Transverse colon (tissue), 4 donors: ENCODE results near the gene ULBP2. TPM values are rescaled to one million over a fixed set of nuclear protein-coding genes. Genes with fewer than 3 reads are reported as not detected.

Experiments
- DNase-seq: peaks from one replicate; pipeline ENCODE4 v3.0.0-alpha.2; 2019
- H3K27ac ChIP-seq, 4 donors: fragments of 200-600 bp; sonication (generic); 2 replicates each; pipeline ENCODE4 v1.5.1; 2016 to 2018; ENCODE audit warnings: inconsistent platforms in 4 of 4
- H3K27me3 ChIP-seq: fragments of 200-600 bp; sonication (generic); 2 replicates; pipeline ENCODE4 v1.5.1; 2017; ENCODE audit warnings: inconsistent platforms
- H3K36me3 ChIP-seq, 4 donors: fragments of 200-600 bp; sonication (generic); 2 replicates each; pipeline ENCODE4 v1.5.1; 2017 to 2019; ENCODE audit warnings: inconsistent platforms in 4 of 4
- H3K4me1 ChIP-seq, 4 donors: fragments of 200-600 bp; sonication (generic); 2 replicates each; pipeline ENCODE4 v1.5.1; 2017 to 2020; ENCODE audit warnings: inconsistent platforms in 4 of 4
- H3K4me3 ChIP-seq, 4 donors: fragments of 200-600 bp; sonication (generic); 1 replicate in 1 of 4; 2 replicates in 3 of 4; pipeline versions ENCODE4 v1.5.1 to v1.6.1; 2017 to 2019; ENCODE audit warnings: inconsistent platforms in 4 of 4
- H3K9me3 ChIP-seq, 2 donors: fragments of 200-600 bp; sonication (generic); 2 replicates each; pipeline ENCODE4 v1.5.1; 2017 to 2019; ENCODE audit warnings: inconsistent platforms in 2 of 2
- CTCF ChIP-seq, 5 experiments: fragments of 200-600 bp in 3 of 5; fragments of 450-650 bp in 2 of 5; sonication (generic) in 3 of 5; IDR thresholded peaks; 1 replicate in 2 of 5; 2 replicates in 3 of 5; pipeline ENCODE4 v1.5.1; 2016 to 2017; ENCODE audit warnings: antibody characterized with exemption in 5 of 5, inconsistent platforms in 3 of 5, mild to moderate bottlenecking in 2 of 5, moderate library complexity in 1 of 5
- EP300 ChIP-seq: sonication (generic); formaldehyde crosslinking; IDR thresholded peaks from one replicate; pipeline ENCODE4 v1.6.1; 2017; ENCODE audit warnings: antibody characterized with exemption, low read depth
- POLR2A ChIP-seq: fragments of 450-650 bp; IDR thresholded peaks from one replicate; pipeline ENCODE4 v1.6.1; 2016; ENCODE audit warnings: antibody characterized with exemption, mild to moderate bottlenecking, moderate library complexity
- POLR2AphosphoS5 ChIP-seq, 3 donors: sonication (generic); formaldehyde crosslinking; IDR thresholded peaks; one replicate each; pipeline ENCODE4 v1.6.1; 2016; ENCODE audit warnings: antibody characterized with exemption in 3 of 3
- WGBS, 2 donors: methylation state at CpG; one replicate each; pipeline ENCODE4 v1.1.5; 2018; ENCODE audit warnings: low coverage in 1 of 2; 5-methylcytosine and 5-hydroxymethylcytosine counted together
- in situ Hi-C, 4 donors: fragments of 200-750 bp; cut with MboI; loops; one replicate each; pipeline versions ENCODE4 v1.15.0 to v1.15.1; 2017; ENCODE audit warnings: low sequenced_read_pairs in 3 of 4, low pct_ligation_motif_present in 1 of 4, low pct_unique_long_range_greater_than_20kb in 1 of 4
- intact Hi-C: fragments of 100-400 bp; cut with DNase I; formaldehyde crosslinking; loops from one replicate; pipeline ENCODE4 v1.15.1; 2023; ENCODE audit warnings: low total_unique reads
- total RNA-seq, 4 donors: library from RNA; depleted of rRNA; stranded (reverse); fragments of >200 nt; gene quantifications; one replicate each; pipeline ENCODE4 v1.1.0, GENCODE V29; 2016

ULBP2 gene
- total RNA-seq, 4 donors from 2014 or later, result not detected

- Histone ChIP-seq H3K4me3 (no peak overlapping the region), H3K4me1 (peaks cover 10 to 21% (median 14%) of the 10 kb centered on the region in 4 donors), H3K27me3 (peaks cover 93% of the 10 kb centered on the region), H3K27ac (no peak overlapping the region), H3K36me3 (no peaks in the 10 kb centered on the region), H3K9me3 (peaks cover 0 to 10% of the 10 kb centered on the region in 2 donors)
- WGBS, 2 donors, result 60 to 71% methylated on average over 1 to 2 of the region's 2 CpGs
- no peak for DNase-seq
- intact Hi-C loops, result no loop called here
- in situ Hi-C loops, result no loop called here
- no peak for TF ChIP-seq POLR2A
- no peak for TF ChIP-seq POLR2AphosphoS5 (IDR thresholded peaks at IDR 0.05)
- no peak for TF ChIP-seq EP300
- TF ChIP-seq CTCF (IDR thresholded peaks at IDR 0.05), result no peak
These were observed 45.8 kb downstream of the ULBP2 start for GRCh38 chr6:149987602-149988107.

GRCh38 chr6:149988550-149989346 is 46.9 kb downstream of the ULBP2 start:
- peaks cover 10 to 21% (median 14%) of the 10 kb centered on the region in 4 donors for H3K4me1 ChIP-seq
- no peak for TF ChIP-seq POLR2A
- no peak for TF ChIP-seq EP300
- TF ChIP-seq POLR2AphosphoS5 (IDR thresholded peaks at IDR 0.05), result no peak
- no peak for TF ChIP-seq CTCF (IDR thresholded peaks at IDR 0.05)
- H3K27ac ChIP-seq, result no peak overlapping the region
- no peak for DNase-seq
- in situ Hi-C loops (no loop called here), intact Hi-C loops (no loop called here)
- WGBS, 2 donors, result 10 to 22% methylated on average over 10 to 17 of the region's 17 CpGs
- no peak overlapping the region for H3K4me3 ChIP-seq
- peaks cover 95% of the 10 kb centered on the region for H3K27me3 ChIP-seq
- H3K36me3 ChIP-seq, result no peaks in the 10 kb centered on the region
- peaks cover 0 to 10% of the 10 kb centered on the region in 2 donors for H3K9me3 ChIP-seq

- in situ Hi-C loops, result loop anchor here in 2 of 4 donors (10.0 kb wide), 1 partner anchor 45 kb away; the partner anchor contains the start of gene ULBP2 (in 2 of the 2)
- H3K27me3 ChIP-seq, result peaks cover 100% of the 10 kb centered on the region
These were observed 48.4 kb downstream of the ULBP2 start for GRCh38 chr6:149990212-149990660.

More at GRCh38 chr6:149990212-149990660, 48.4 kb downstream of the ULBP2 start:
- peak overlapping the region in 1 of 4 donors; percentile 34 for H3K4me3 ChIP-seq
- TF ChIP-seq CTCF (IDR thresholded peaks at IDR 0.05) (no peak), POLR2AphosphoS5 (IDR thresholded peaks at IDR 0.05) (no peak), EP300 (no peak), POLR2A (no peak)
- no peak overlapping the region for H3K27ac ChIP-seq
- 0 to 3% methylated on average over 2 to 26 of the region's 32 CpGs for WGBS, 2 donors
- peaks cover 0 to 10% of the 10 kb centered on the region in 2 donors for H3K9me3 ChIP-seq
- H3K4me1 ChIP-seq, result peaks cover 10 to 21% (median 14%) of the 10 kb centered on the region in 4 donors
- H3K36me3 ChIP-seq, result no peaks in the 10 kb centered on the region
- intact Hi-C loops, result no loop called here
- no peak for DNase-seq
